Breast epithelium (tissue), 4 donors: ENCODE results near the gene TMEM170B. TPM values are rescaled to one million over a fixed set of nuclear protein-coding genes. Genes with fewer than 3 reads are reported as not detected.

ENCODE experiments used
- DNase-seq, 2 donors: peaks; one replicate each; pipeline ENCODE4 v3.0.0-alpha.2; 2019; ENCODE audit warnings: low spot score in 2 of 2
- H3K27ac ChIP-seq, 2 donors: fragments of 200-600 bp; sonication (generic) in 1 of 2; one replicate each; pipeline ENCODE4 v1.5.1; 2016 to 2019; ENCODE audit warnings: mild to moderate bottlenecking in 1 of 2
- H3K27me3 ChIP-seq, 2 donors: fragments of 200-600 bp; sonication (generic) in 1 of 2; one replicate each; pipeline versions ENCODE4 v1.5.1 to v1.6.0; 2017 to 2019; ENCODE audit warnings: control low read depth in 1 of 2, mild to moderate bottlenecking in 1 of 2
- H3K36me3 ChIP-seq: fragments of 200-600 bp; one replicate; pipeline ENCODE4 v1.5.1; 2019
- H3K4me1 ChIP-seq, 2 donors: fragments of 200-600 bp; sonication (generic); one replicate each; pipeline ENCODE4 v1.5.1; 2016 to 2019; ENCODE audit warnings: control low read depth in 1 of 2
- H3K4me3 ChIP-seq, 3 donors: fragments of 200-600 bp; sonication (generic); 1 replicate in 2 of 3; 2 replicates in 1 of 3; pipeline ENCODE4 v1.5.1; 2016 to 2019; ENCODE audit warnings: mild to moderate bottlenecking in 3 of 3, moderate library complexity in 2 of 3
- H3K9me3 ChIP-seq, 2 donors: fragments of 200-600 bp; sonication (generic) in 1 of 2; one replicate each; pipeline ENCODE4 v1.5.1; 2016 to 2019; ENCODE audit warnings: control low read depth in 1 of 2
- CTCF ChIP-seq, 3 donors: fragments of 450-650 bp; IDR thresholded peaks; one replicate each; pipeline ENCODE4 v1.5.1; 2016 to 2017; ENCODE audit warnings: antibody characterized with exemption in 3 of 3, mild to moderate bottlenecking in 3 of 3, moderate library complexity in 3 of 3
- POLR2A ChIP-seq: fragments of 450-650 bp; IDR thresholded peaks from one replicate; pipeline ENCODE4 v1.6.1; 2016; ENCODE audit warnings: antibody characterized with exemption, mild to moderate bottlenecking, moderate library complexity
- POLR2AphosphoS5 ChIP-seq, 3 donors: sonication (generic); formaldehyde crosslinking; IDR thresholded peaks; one replicate each; pipeline ENCODE4 v1.6.1; 2017; ENCODE audit warnings: antibody characterized with exemption in 3 of 3
- intact Hi-C: fragments of 100-400 bp; cut with DNase I; formaldehyde crosslinking; loops from one replicate; pipeline ENCODE4 v1.15.1; 2023; ENCODE audit warnings: low total_unique reads
- total RNA-seq, 3 donors: library from RNA; depleted of rRNA; stranded (reverse); fragments of >200 nt; gene quantifications; one replicate each; pipeline ENCODE4 v1.1.0, GENCODE V29; 2016

The TMEM170B gene
- total RNA-seq, 3 donors from 2014 or later, result 4.9 to 15.2 (median 5.6) TPM

GRCh38 chr6:11586117-11586516 lies 48.6 kb downstream of the TMEM170B start:
- Histone ChIP-seq H3K4me3 (no peak overlapping the region), H3K27ac (no peak overlapping the region), H3K27me3 (no peaks in the 10 kb centered on the region), H3K4me1 (no peaks in the 10 kb centered on the region), H3K9me3 (no peaks in the 10 kb centered on the region), H3K36me3 (no peaks in the 10 kb centered on the region)
- TF ChIP-seq POLR2AphosphoS5 (IDR thresholded peaks at IDR 0.05) (no peak), CTCF (IDR thresholded peaks at IDR 0.05) (no peak), POLR2A (no peak)
- no peak for DNase-seq
- intact Hi-C loops, result loop anchor here (10.0 kb wide), 1 partner anchor 1779 kb away; no protein-coding TSS in a partner anchor

- TF ChIP-seq POLR2AphosphoS5 (IDR thresholded peaks at IDR 0.05), result no peak
- TF ChIP-seq CTCF (IDR thresholded peaks at IDR 0.05), result no peak
- no peak for TF ChIP-seq POLR2A
- H3K36me3 ChIP-seq, result no peaks in the 10 kb centered on the region
- no peaks in the 10 kb centered on the region for H3K4me1 ChIP-seq
- no peak overlapping the region for H3K4me3 ChIP-seq
- no peak for DNase-seq
- H3K27ac ChIP-seq, result no peak overlapping the region
- H3K27me3 ChIP-seq, result no peaks in the 10 kb centered on the region
- H3K9me3 ChIP-seq, result no peaks in the 10 kb centered on the region
- intact Hi-C loops, result loop anchor here (10.0 kb wide), 1 partner anchor 1778 kb away; no protein-coding TSS in a partner anchor
Observed at GRCh38 chr6:11586536-11586935, 49.0 kb downstream of the TMEM170B start.

GRCh38 chr6:11589261-11589660 lies 51.7 kb downstream of the TMEM170B start:
- Histone ChIP-seq H3K27me3 (no peaks in the 10 kb centered on the region), H3K4me3 (no peak overlapping the region), H3K4me1 (no peaks in the 10 kb centered on the region), H3K36me3 (no peaks in the 10 kb centered on the region), H3K9me3 (no peaks in the 10 kb centered on the region), H3K27ac (no peak overlapping the region)
- no peak for TF ChIP-seq CTCF (IDR thresholded peaks at IDR 0.05)
- TF ChIP-seq POLR2A, result no peak
- TF ChIP-seq POLR2AphosphoS5 (IDR thresholded peaks at IDR 0.05), result no peak
- intact Hi-C loops, result loop anchor here (10.0 kb wide), 1 partner anchor 1776 kb away; no protein-coding TSS in a partner anchor
- no peak for DNase-seq

DNA sequence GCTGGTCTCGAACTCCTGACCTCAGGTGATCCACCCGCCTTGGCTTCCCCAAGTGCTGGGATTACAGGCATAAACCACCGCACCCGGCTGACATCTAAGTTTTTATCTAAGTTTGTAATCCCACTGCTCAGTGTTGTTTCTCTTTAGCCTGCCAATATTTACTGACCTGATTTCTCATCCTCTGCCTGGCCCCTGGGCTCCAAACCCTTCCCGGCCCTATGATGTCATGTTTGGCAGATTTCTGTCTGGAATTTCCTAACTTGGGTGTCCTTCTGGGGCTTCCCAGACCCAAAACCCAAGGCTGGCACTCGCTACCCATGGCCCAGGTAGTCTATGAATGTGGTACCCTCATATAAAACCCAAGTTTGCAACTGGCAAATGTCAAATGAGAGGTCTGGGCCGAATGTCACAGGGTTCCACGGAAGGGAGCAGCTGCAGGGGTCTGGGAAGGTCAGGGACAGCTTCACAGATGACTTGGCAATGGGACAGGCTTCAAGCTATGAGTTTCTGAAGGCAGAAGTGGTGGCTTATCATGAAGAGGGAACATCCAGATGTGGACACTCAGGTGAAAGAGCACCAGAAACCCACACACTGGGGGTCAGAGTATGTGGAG lies 54.9 kb downstream of the TMEM170B start:
- Histone ChIP-seq H3K27ac (no peak overlapping the region), H3K27me3 (no peaks in the 10 kb centered on the region), H3K4me1 (no peaks in the 10 kb centered on the region), H3K4me3 (no peak overlapping the region), H3K36me3 (no peaks in the 10 kb centered on the region), H3K9me3 (no peaks in the 10 kb centered on the region)
- TF ChIP-seq CTCF (IDR thresholded peaks at IDR 0.05), result no peak
- no peak for TF ChIP-seq POLR2A
- no peak for TF ChIP-seq POLR2AphosphoS5 (IDR thresholded peaks at IDR 0.05)
- intact Hi-C loops, result no loop called here
- no peak for DNase-seq

DNA sequence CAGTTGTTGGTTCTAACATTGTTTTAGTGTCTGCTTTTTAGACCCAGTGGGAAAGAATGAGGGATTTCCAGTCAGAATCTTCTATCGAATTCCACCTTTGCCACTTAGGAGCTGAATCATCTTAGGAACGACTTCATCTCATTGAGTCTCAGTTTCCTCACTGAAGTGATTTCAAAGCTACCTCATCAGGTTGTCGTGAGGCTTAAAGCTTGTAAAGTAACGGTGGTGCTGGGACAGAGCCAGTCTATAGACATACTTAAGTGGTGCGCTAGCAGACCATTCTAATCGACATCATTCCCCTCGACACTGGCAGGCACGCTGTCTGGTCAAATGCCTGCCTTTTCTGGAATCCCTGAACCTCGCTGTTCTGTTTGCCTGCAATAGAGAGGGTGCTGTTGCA lies 55.5 kb downstream of the TMEM170B start:
- no peak overlapping the region for H3K4me3 ChIP-seq
- intact Hi-C loops, result no loop called here
- no peaks in the 10 kb centered on the region for H3K4me1 ChIP-seq
- H3K9me3 ChIP-seq, result no peaks in the 10 kb centered on the region
- H3K27me3 ChIP-seq, result no peaks in the 10 kb centered on the region
- no peak for TF ChIP-seq POLR2AphosphoS5 (IDR thresholded peaks at IDR 0.05)
- TF ChIP-seq CTCF (IDR thresholded peaks at IDR 0.05), result no peak
- TF ChIP-seq POLR2A, result no peak
- no peaks in the 10 kb centered on the region for H3K36me3 ChIP-seq
- H3K27ac ChIP-seq, result no peak overlapping the region
- DNase-seq, result no peak
